ENCODE results near the gene PDCD7. TPM values are rescaled to one million over a fixed set of nuclear protein-coding genes. Genes with fewer than 3 reads are reported as not detected.

The PDCD7 gene
- total and polyA plus RNA-seq, 2 of the 4 experiments (the other 2 are of a cell fraction) = 4.7 to 12.3 TPM

DNA sequence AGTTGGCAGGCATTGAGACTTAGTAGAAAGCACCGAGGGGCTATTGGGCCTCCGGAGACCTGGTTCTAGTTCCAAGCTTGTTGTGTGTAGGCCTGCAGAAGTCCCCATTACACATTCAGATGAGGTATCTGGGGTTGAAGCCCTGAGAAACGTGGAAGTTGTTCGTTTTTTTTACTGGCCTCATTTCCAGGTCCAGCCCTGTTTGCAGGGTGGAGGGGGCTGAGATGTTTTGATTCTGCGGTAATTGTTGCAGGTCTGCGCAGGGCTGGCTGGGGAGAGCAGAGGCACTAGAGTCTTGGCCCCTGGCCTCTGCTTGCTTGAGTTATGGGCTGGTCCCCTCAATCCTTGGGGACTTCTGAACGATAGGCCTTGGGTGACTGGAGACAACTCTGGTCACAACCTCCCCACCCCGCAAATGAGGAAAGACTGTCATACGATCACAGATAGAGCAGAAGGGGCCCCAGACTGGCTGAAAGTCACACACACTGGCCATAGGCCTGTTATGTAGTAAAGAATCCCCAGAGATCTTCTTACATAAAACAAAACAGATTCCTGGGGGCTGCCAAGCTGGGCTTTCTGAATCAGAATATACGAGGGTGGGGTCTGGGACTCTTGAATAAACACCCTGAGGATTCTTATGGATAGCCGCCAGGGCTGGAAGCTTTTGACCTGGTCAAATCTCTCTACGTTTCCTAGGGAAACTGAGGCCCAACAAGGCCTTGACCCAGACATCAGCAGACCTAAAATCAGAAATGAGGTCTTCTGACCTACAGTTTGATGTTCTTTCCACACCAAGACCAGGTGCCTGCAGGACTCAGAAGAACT, 41.5 kb downstream of the PDCD7 start (continued):
- TF ChIP-seq MAFK (IDR thresholded peaks at IDR 0.05; ENCODE audit: low read depth, low read length) (no peak), RAD21 (IDR thresholded peaks at IDR 0.05; ENCODE audit: low read length) (no peak)

- H3K56ac ChIP-seq (ENCODE audit: extremely low read depth, insufficient read depth, low read length) = no peak overlapping the region
- peak overlapping the region; percentile 27; the same call in 1 of the 2 replicates for H3K4me2 ChIP-seq (ENCODE audit: low read depth, low read length)
- H3K36me3 ChIP-seq (ENCODE audit: control insufficient read depth, insufficient read depth, low read length) = no peaks in the 10 kb centered on the region
- ChIA-PET POLR2A (ENCODE audit: unreplicated experiment) (no interaction called here), CTCF (interaction anchor here (0.5 to 1.9 kb wide), 3 partner anchors 12 to 56 kb away, joined by 3 to 9 read pairs (median 4); no protein-coding TSS in a partner anchor)
- H2AK9ac ChIP-seq (replicated peaks; ENCODE audit: low read depth, low read length, poor library complexity) = no peak overlapping the region
- H3K9me3 ChIP-seq (ENCODE audit: control insufficient read depth, insufficient read depth, low read length) = no peaks in the 10 kb centered on the region
- H3K4ac ChIP-seq (ENCODE audit: low read depth, low read length) = peak overlapping the region; percentile 4; the same call in 1 of the 2 replicates
- H2BK5ac ChIP-seq (ENCODE audit: low read depth, low read length, poor library complexity, severe bottlenecking) = no peak overlapping the region
- no TSS peak for BruUV-seq (replicated peaks)
- peak overlapping the region; percentile 9; the same call in 1 of the 3 replicates for H2BK15ac ChIP-seq (ENCODE audit: low read depth, low read length)
- peak overlapping the region; percentile 16; the same call in 1 of the 2 replicates for H3K18ac ChIP-seq (ENCODE audit: low read depth, low read length)
- DNase-seq (peak; percentile 68), ATAC-seq (ENCODE audit: low read depth) (peak; percentile 69)
- H3K9ac ChIP-seq (ENCODE audit: low read depth, low read length) = no peak overlapping the region
- no peaks in the 10 kb centered on the region for H4K20me1 ChIP-seq (ENCODE audit: insufficient read depth, low read length)
- H4K91ac ChIP-seq (ENCODE audit: insufficient read depth, low read depth, low read length) = no peak overlapping the region
- H3K4me1 ChIP-seq (ENCODE audit: control insufficient read depth, insufficient read depth, low read length) = peaks cover 27% of the 10 kb centered on the region
- peaks cover 19% of the 10 kb centered on the region for H3K27me3 ChIP-seq (ENCODE audit: control insufficient read depth, insufficient read depth, low read length)
- no peak for TF ChIP-seq RFX5 (IDR thresholded peaks at IDR 0.05; ENCODE audit: low read depth, low read length)
- TF ChIP-seq CEBPB (IDR thresholded peaks at IDR 0.05; ENCODE audit: low read depth, low read length) = peak; percentile 80
- TF ChIP-seq RCOR1 (IDR thresholded peaks at IDR 0.05; ENCODE audit: insufficient replicate concordance, low read length) = no peak
- no peak overlapping the region for H2AFZ ChIP-seq (replicated peaks; ENCODE audit: low read length, poor library complexity)
- H3K79me1 ChIP-seq (ENCODE audit: low read depth in 1 of 2, low read length in 2 of 2) = no peaks in the 10 kb centered on the region
- peak overlapping the region; percentile 59; the same call in 1 of the 2 replicates for H2BK20ac ChIP-seq (ENCODE audit: low read depth, low read length)
- in situ Hi-C loops (cut with MboI; ENCODE audit: low sequenced_read_pairs) (loop anchor here (5.0 to 10.0 kb wide), 2 partner anchors 37 to 55 kb away; no protein-coding TSS in a partner anchor), intact Hi-C loops (cut with micrococcal nuclease) (no loop called here), dilution Hi-C loops (cut with HindIII; ENCODE audit: low sequenced_read_pairs, unreplicated experiment) (no loop called here)
- no CpG with 5 or more reads among the region's 5 CpGs for WGBS, 2 experiments (ENCODE audit: extremely low coverage in 2 of 2, insufficient read length in 1 of 2)
- peak overlapping the region; percentile 0; the same call in 1 of the 2 replicates for H4K5ac ChIP-seq (ENCODE audit: low read depth, low read length)
- no peak overlapping the region for H3K4me3 ChIP-seq (ENCODE audit: insufficient read depth, low read depth, low read length)
- peak overlapping the region; percentile 5; the same call in 1 of the 2 replicates for H2BK120ac ChIP-seq (ENCODE audit: low read depth, low read length)
- peak overlapping the region; percentile 13; the same call in 1 of the 2 replicates for H3K27ac ChIP-seq (ENCODE audit: insufficient read depth, low read length)
- H3K9me1 ChIP-seq (ENCODE audit: insufficient read depth, low read length) = no peaks in the 10 kb centered on the region
- peak overlapping the region; percentile 52 for H2AK5ac ChIP-seq (ENCODE audit: low read depth, low read length)
- H3K23ac ChIP-seq (ENCODE audit: low read depth, low read length) = no peak overlapping the region; the same call in 1 of the 2 replicates
- no peak overlapping the region; a peak in 1 of 4 replicates for H4K8ac ChIP-seq (ENCODE audit: low read depth in 2 of 2, low read length in 2 of 2)
- H3K14ac ChIP-seq (replicated peaks; ENCODE audit: low read depth, low read length) = no peak overlapping the region
Measured at GRCh38 chr15:65089206-65089824, 44.3 kb downstream of the PDCD7 start.
